Lower leg skin (tissue), 3 donors: Measurements from ENCODE around the gene RAG2.

Experiments
- CTCF ChIP-seq, 3 donors: fragments of 450-650 bp; IDR thresholded peaks; one replicate each; pipeline ENCODE4 v1.5.1; 2016; ENCODE audit warnings: antibody characterized with exemption in 3 of 3, mild to moderate bottlenecking in 3 of 3, moderate library complexity in 2 of 3
- POLR2A ChIP-seq, 2 donors: fragments of 450-650 bp; IDR thresholded peaks; one replicate each; pipeline ENCODE4 v1.6.1; 2016 to 2017; ENCODE audit warnings: antibody characterized with exemption in 2 of 2, mild to moderate bottlenecking in 1 of 2, moderate library complexity in 1 of 2

- TF ChIP-seq CTCF (IDR thresholded peaks at IDR 0.05), result no peak
- no peak for TF ChIP-seq POLR2A (IDR thresholded peaks at IDR 0.05)
Measured at GRCh38 chr11:36569095-36569494, 28.9 kb downstream of the RAG2 start.
